HT1080 (cell line): ENCODE measurements around the gene ATP1A3. TPM values are rescaled to one million over a fixed set of nuclear protein-coding genes. Genes with fewer than 3 reads are reported as not detected.
A peak's percentile ranks its signal among the peaks of the same experiment; 100 is the strongest.
"Not testable (repeated sequence)": the region's sequence is repeated elsewhere in the genome, so short reads cannot be mapped to it uniquely, and the experiment has no call there.

ENCODE experiments used
- DNase-seq: peaks from one replicate; pipeline ENCODE4 v3.0.0-alpha.2; 2015; ENCODE audit warnings: low read depth
- polyA plus RNA-seq, 2 experiments: library from polyadenylated mRNA; depleted of rRNA; stranded (reverse); fragments of >200 nt; gene quantifications; 2 replicates each; pipeline ENCODE4 v1.2.3, GENCODE V29; 2015
- total RNA-seq: library from RNA; depleted of rRNA; stranded (reverse); fragments of >200 nt; shearing (Covaris generic); gene quantifications from 2 replicates; pipeline ENCODE4 v1.2.3, GENCODE V29; 2014; rRNA removed

ATP1A3 gene
- total RNA-seq = 0.03 and 0.13 TPM in 2 replicates
- 0.14 TPM in 2 replicates for polyA plus RNA-seq (2015; cell fraction: cytosol; rRNA removed)
- polyA plus RNA-seq (2015; cell fraction: nucleus; rRNA removed) = 0.06 TPM in 1 of 2 replicates, not detected in the other

GRCh38 chr19:41993612-41994483 is at the start of gene ATP1A3:
Gene ATP1A3 (minus strand): TSS chr19:41994230. CDS start chr19:41994076, 154 bp downstream.
- DNase-seq = no peak

- no peak for DNase-seq
These were observed 48.6 kb upstream of the ATP1A3 start for GRCh38 chr19:42042455-42043170.

- DNase-seq = not testable (repeated sequence)
These were observed 46.5 kb upstream of the ATP1A3 start for GRCh38 chr19:42040491-42040890.

GRCh38 chr19:42040031-42040430 is 46.0 kb upstream of the ATP1A3 start:
- no peak for DNase-seq

GRCh38 chr19:42038666-42039065 is 44.6 kb upstream of the ATP1A3 start:
- no peak for DNase-seq

GRCh38 chr19:42037649-42038048 is 43.6 kb upstream of the ATP1A3 start:
- DNase-seq = no peak

- DNase-seq = peak; percentile 69
These were observed 40.8 kb upstream of the ATP1A3 start for GRCh38 chr19:42034640-42035391.

- DNase-seq = no peak
These were observed 39.4 kb upstream of the ATP1A3 start for GRCh38 chr19:42033413-42033812.

GRCh38 chr19:42032431-42032830 is 38.4 kb upstream of the ATP1A3 start:
- no peak for DNase-seq

GRCh38 chr19:42030645-42031440 is 36.8 kb upstream of the ATP1A3 start:
- no peak for DNase-seq

- peak; percentile 33 for DNase-seq
These were observed 34.5 kb upstream of the ATP1A3 start for GRCh38 chr19:42028304-42029216.

- no peak for DNase-seq
These were observed 30.6 kb upstream of the ATP1A3 start for GRCh38 chr19:42024622-42025111.

GRCh38 chr19:42023943-42024260 is 29.9 kb upstream of the ATP1A3 start:
- DNase-seq = no peak

- DNase-seq = peak; percentile 41
These were observed 29.3 kb upstream of the ATP1A3 start for GRCh38 chr19:42023121-42023942.

GRCh38 chr19:42022616-42023015 is 28.6 kb upstream of the ATP1A3 start:
- DNase-seq = no peak

- DNase-seq = no peak
These were observed 27.2 kb upstream of the ATP1A3 start for GRCh38 chr19:42021185-42021584.

GRCh38 chr19:42018503-42019193 is 24.6 kb upstream of the ATP1A3 start:
- DNase-seq = no peak

- no peak for DNase-seq
These were observed 23.0 kb upstream of the ATP1A3 start for GRCh38 chr19:42017040-42017439.
